GM08714 (cell line): Measurements from ENCODE around the gene CARS2.

Experiments
- H3K4me3 ChIP-seq: fragments of 200-500 bp; sonication (Bioruptor generic); 2 replicates; pipeline ENCODE4 v1.5.1; 2014; ENCODE audit warnings: mild to moderate bottlenecking, low read length, inconsistent platforms
- ZNF274 ChIP-seq: IDR thresholded peaks from 2 replicates; pipeline ENCODE4 v1.6.1; 2012; ENCODE audit warnings: mild to moderate bottlenecking, low read depth, low read length

CARS2 gene

DNA sequence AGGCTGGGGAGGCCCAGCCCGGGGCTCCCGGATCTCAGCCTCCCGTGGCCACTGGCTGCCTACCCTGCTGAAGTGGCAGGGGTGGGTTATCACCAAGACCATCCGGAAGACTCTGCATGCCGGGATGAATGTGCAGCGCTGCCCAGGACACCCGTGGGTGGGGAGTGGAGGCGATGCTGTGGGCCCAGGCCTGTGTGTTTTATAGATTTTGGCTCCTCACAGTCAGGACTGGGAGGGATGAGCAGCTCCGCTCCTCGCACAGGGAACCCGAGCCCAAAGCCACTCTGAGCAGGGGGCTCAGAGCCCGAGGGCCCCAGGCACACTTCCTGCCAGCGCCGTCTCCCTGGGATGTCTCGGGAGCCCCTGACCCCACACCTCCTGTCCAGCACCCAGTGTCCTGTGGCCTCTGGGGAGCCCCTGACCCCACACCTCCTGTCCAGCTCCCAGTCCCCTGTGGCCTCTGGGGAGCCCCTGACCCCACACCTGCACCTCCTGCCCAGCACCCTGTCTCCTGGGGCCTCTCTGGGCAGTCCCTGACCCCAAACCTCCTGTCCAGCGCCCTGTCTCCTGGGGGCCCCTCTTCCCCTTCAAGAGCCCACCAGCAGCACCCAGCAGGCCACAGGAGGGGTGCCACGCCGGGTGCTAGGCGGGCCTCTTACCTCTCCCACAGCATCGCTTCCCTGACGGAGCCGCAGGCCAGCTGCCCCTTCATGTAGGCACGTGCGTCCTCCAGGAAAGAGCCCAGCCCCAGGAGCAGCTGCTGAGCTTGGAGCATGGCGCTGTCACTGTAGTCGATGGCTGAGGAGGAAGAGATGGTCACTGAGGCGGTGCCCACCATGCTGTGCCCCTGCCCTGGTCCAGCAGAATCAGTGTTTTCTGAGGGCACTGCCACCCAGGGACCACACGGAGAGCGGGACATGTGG is 59.2 kb downstream of the CARS2 start:
- no peak for TF ChIP-seq ZNF274
- H3K4me3 ChIP-seq: no peak overlapping the region

DNA sequence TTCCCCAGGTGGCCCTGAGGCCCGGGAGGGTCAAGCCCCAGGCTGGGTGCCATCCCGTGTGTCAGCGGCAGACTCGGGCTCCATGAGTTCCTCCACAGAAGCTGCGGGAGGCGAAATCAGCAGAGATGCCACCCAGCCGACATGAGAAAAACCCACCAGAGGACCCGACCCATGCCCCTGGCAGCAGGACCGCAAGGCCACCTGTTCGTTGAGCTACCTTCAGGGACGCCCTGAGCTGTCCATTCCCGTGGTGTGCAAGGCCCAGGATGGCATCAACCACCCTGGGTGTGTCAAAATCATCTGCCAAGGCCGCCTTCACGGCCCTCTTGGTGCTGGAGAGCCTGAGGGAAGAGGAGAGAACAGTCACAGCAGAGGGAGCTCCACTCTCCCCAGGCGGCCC is 60.2 kb downstream of the CARS2 start:
- no peak overlapping the region for H3K4me3 ChIP-seq
- no peak for TF ChIP-seq ZNF274

DNA sequence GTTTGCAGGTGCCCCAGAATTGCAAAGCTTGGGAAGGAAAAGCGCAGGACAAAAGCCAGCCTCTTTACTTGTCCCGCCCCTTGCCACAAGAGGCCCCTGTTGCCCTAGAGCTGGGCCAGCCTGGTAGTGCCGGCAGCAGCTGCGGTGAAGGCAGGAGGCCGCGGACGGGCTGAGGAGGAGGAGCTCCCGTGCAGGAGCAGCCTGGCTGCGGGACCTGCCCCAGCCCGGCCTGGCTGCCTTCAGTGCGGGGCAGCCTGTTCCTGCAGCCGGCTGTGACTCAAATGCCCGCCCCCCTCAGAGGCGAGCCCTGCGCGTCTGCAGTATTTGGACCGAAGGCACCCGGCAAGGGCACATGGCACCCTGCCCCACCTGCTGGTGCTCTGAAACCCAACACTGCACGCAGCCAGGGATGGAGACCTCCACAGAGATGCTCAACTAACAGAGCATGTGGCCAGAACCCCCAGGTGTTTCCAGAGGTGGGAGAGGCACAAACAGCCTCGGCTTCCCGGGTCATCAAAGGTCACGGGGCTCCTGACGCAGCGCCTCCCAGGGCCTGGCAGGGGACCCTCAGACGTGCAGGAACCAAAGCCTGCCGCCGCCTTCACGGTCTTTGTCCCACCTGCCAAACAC is 60.9 kb downstream of the CARS2 start:
- H3K4me3 ChIP-seq: no peak overlapping the region
- no peak for TF ChIP-seq ZNF274

DNA sequence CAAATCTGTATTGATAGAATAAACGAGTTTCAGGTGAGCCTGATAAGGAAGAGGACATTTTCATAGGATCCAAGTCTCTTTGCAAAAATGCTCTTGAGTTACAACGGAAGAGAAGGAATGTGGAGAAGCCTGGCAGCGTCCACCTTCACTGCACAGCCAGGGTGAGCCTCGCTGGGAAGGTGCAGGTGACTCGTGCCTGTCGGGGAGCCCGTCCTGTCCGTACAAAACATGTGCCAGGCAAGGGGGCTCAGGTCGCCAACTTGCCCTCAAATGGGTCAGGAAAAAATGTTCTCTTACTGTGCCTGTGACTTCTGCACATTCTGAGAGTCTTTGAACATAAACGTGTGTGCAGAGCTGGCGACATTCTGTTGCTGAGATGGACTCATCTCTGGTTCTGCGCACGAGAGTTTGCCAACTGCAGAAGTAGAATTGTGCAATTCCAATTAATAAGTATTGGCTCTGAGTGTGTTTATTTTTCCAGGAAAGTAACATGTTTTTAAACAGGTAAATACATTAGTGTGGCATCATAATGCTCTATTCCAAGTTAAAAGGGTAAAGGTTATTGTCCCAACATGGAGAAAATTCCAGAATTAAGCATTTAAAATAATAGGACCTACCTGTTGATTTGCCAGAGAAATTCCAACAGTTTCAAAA is 62.0 kb downstream of the CARS2 start:
- no peak for TF ChIP-seq ZNF274

DNA sequence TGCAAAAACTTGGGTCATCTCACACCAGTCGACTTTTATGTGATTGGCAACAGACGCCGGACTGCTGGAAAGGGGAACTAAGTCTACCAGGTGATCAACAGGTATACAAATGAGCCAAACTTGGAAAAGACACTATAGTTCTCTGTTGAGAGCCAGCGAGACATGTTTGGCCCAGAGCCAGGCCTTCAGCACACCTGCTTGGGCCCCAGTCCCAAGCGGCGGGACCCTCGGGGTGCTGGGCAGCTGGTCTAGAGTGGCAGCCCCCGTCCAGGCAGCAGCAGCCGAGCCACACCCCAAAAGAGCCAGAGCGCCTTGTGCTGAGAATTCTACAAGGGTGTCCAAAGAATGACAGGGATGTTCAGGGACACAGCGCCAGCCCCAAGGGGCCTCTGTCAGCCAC is 62.6 kb downstream of the CARS2 start:
- TF ChIP-seq ZNF274: no peak

More for the DNA sequence above, 62.0 kb downstream of the CARS2 start:
- H3K4me3 ChIP-seq: no peak overlapping the region

DNA sequence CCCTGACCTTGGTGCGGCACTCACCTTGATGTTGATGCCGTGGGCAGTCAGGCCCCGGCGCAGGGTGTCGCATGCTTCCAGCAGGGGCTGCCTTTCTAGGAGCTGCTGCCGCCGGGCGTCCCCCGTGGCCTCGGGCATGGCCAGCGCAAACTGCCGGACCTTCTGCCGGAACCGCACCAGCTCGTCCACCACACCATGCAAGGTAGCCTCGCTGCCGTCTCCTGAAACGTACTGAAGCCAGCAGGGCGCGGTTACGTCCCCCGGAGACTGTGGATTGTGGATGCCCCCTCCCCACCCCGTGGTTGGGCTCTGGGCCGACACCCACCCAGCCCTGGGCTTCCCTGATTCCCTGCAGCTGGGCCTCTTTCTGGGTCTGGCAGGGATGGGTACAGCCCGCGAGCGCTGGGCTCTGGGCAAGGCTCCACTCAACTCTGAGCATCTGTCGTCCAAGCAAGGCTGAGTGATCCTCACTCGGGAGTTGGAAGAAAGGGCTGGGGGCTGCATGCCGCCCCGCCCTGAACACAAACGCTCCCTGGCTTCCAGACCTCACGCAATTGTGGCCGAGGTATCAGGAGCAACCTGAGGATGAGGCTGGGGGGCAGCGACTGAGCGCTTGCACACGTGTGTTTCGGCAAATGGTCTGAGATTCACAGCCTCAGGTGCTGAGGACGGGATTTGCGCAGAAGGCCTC is 63.5 kb downstream of the CARS2 start:
- H3K4me3 ChIP-seq: no peak overlapping the region
- TF ChIP-seq ZNF274: no peak

More for the DNA sequence above, 62.6 kb downstream of the CARS2 start:
- no peak overlapping the region for H3K4me3 ChIP-seq

DNA sequence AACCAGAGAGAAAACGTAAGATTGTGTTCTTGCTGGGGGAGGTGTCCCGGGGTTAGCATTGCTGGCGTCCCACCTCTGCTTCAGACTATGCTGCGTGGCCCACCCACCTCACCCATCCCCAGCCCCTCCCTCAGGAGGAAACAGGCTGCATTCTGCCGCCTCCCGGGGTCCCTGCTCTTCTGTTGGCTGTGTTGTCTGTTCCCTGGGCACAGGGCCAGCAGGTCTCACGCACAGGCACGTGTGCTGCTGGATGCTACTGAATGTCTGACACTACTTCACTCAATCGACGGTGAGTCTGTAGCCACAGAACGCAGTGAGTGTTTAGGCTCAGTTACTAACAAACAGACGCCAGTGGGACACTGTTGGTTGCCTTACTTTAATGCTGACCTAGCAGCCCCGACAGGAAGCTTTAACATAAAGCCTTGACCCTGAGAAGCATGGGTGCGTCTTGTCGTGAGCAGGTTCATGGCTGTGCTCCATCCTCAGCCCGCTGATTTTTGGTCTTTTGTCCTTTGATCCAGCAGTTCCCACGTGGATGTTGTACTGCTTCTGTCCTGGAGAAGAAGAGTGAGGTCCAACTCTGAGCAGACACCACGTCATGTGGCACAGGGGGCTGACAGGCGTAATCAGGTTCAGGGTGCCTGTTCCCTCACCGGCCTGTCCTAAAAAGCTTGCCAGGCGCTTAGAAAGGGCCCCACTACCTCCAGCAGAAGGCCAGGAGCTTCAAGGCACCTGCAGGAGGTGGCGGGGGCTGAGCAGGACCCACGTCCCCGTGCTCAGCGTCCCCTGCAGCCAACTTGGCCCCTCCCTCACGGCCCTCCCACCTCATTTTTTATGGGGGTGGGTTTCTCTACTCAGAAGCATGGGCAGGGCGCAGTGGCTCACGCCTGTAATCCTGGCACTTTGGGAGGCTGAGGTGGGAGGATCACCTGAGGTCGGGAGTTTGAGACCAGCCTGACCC is 64.6 kb downstream of the CARS2 start:
- no peak for TF ChIP-seq ZNF274
- no peak overlapping the region for H3K4me3 ChIP-seq

DNA sequence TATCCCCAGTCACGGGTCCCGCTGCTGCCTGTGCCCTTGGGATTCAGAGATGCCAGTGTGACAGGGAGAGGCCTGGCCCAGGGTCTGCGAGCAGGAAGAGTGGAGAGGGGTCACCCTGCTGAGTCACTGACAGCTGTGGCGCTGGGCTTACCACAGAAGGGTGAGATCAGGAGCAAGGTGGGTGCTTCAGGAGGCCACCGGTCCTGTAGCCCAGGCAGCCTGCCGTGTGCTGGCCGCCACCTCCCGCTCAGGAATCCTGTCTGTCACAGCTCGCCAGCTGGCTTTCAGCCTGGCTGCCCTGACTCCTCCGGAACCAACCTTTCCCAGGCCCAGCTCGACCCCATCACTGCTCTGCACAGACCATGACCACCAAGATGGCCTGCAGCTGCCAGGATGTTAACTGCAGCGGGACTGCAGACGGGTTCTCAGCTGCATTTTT is 65.3 kb downstream of the CARS2 start:
- no peak for TF ChIP-seq ZNF274
- no peak overlapping the region for H3K4me3 ChIP-seq

DNA sequence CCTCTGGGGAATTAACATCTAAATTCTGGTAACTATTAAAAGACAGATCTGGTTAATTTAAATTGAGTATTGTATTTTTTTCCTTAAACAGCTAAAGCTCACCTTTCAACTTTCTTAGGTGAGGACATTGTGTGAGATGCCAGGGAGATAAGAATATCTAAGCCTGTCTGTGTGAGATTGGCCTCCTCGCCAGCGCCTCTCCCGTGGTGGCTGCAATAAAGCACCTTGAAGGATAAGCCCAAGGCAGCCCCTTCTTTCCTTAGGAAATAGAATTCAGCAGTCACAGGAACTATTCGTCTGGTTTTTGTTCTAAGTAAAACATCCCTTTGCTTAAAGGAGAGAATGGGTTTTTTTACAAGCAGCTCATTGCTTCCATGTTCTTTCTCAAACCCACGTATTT is 66.0 kb downstream of the CARS2 start:
- no peak overlapping the region for H3K4me3 ChIP-seq
- no peak for TF ChIP-seq ZNF274

DNA sequence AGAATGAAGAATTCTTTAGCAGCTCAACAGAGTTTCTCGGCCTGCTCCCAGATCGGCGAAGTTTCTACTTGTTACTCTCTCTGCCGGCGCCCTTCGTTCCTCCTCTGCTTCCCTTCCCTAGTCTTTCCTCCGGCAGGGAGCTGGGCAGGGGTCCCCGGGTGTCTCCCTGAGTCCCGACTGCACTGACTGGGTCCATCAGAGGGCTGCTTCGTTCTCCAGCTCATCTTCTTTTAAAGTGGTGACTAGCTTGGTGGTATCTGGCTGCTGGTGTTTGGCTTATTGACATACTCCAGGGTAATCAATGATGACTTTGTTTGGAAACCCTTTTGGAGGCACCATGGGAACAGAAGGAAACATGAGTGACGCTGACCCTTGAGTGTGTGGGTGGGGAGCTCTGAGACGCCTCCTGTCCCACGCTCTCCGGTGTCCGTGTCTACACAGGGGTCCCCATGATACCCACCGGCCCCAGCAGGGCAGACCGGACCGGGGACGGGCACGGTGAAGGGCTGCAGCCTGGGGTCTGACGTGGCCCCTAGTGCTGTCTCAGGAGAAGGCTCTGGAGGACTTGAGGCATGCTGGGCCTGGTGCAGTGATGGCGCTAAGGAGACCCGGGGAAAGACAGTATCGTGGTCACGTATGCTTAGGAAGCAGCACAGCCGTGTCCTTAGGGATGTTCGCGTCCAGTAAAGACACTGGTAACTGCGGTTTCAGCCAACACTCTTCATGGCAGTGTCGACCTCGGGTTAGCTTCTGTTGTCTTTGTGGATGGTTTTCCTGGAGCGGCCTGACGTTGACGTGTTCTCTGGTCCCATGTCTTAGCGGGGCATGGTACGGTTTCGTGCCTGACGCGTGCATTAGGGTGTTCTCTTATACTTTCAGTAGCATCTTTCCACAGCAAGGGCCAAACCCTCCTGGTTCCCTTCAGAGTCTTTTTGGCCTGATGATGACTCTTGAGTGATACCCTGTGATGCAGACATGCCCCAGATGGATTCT is 66.8 kb downstream of the CARS2 start:
- no peak overlapping the region for H3K4me3 ChIP-seq
- TF ChIP-seq ZNF274: no peak

DNA sequence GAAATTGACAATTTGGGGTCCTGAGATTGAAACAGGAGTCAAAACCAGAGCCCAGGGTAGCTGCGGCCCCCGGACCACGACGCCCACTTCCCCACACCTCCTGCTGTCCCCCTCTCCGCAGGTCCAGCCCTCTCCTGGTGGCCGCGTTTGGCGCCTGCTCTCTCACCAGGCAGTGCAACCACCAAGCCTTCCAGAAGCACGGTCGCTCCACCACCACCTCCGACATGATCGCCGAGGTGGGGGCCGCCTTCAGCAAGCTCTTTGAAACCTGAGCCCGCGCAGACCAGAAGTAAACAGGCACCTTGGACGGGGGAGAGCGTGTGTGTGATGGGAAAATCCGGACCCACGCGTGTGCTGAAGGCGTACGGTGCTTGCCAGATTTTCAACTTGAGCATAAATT is 67.7 kb downstream of the CARS2 start:
- no peak for TF ChIP-seq ZNF274
- no peak overlapping the region for H3K4me3 ChIP-seq

DNA sequence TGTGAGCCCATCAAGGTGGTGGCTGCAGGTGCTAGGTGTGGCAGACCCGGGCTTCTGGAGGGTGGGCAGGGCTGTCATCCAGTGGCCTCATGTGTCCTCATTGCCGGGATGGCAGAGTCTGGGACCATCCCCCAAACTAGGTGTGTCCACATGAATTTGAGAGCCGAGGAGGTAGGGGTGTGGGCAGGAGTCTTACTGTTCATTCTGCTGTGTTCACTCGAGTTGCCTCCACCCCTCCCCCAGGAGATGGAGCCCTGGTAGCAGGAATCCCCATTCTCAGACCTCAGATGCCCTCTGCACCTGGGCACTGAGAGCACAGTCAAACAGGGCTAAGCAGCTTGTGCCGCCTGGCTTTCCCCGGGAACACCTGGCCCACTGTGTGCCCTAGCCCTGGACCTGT is 68.2 kb downstream of the CARS2 start:
- no peak for TF ChIP-seq ZNF274

More for the DNA sequence above, 68.2 kb downstream of the CARS2 start:
- H3K4me3 ChIP-seq: no peak overlapping the region
